Mesangial cell (primary cell): ENCODE results near the gene NEGR1. TPM values are rescaled to one million over a fixed set of nuclear protein-coding genes. Genes with fewer than 3 reads are reported as not detected.

Experiments used
- total RNA-seq: library from RNA; depleted of rRNA; stranded (reverse); fragments of >200 nt; gene quantifications from 2 replicates; pipeline ENCODE4 v1.2.3, GENCODE V29; 2015

NEGR1 gene
- total RNA-seq, result 5.3 and 7.5 TPM in 2 replicates

DNA sequence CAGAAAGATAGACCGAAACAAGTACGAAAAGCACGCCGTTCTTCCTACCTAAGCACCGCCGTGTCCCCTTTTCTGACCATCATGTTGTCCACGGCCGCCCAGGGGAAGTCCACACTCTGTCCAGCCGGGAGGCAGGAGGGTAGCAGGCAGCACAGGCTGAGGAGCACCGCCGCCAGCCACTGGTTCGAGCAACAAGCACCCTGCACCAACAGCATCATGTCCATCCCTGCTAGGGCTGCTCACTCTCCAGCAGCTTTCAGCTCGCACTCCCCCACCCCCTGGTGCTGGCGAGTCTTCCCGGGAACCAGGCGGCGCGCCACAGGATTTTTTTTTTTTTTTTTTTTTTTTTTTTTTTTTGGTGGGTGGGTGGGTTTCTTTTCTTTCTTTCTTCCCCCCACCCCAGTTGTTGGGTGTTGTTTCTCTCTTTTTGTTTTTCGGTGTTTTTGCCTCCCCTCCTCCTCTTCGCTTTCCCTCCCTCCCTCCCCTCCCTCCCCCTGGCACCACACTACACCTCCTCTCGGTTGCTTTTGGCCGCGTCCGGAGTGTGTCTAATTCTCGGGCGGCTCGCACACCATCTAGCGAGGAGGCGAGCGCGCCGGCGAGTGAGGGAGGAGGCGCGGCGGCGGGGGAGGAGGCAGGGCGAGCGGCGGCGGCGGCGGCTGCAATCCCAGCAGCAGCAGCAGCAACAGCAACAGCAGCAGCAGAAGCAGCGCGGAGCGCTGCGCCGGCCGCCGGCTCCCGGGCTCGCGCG, at the start of gene NEGR1:
NEGR1 (minus strand) TSS at position 269 of the 751 bp plus-strand sequence.

